Measurements from ENCODE around the gene STAB1. TPM values are rescaled to one million over a fixed set of nuclear protein-coding genes. Genes with fewer than 3 reads are reported as not detected.

Gene STAB1
- total RNA-seq, 1 donor from 2014 or later = 21.2 TPM

DNA sequence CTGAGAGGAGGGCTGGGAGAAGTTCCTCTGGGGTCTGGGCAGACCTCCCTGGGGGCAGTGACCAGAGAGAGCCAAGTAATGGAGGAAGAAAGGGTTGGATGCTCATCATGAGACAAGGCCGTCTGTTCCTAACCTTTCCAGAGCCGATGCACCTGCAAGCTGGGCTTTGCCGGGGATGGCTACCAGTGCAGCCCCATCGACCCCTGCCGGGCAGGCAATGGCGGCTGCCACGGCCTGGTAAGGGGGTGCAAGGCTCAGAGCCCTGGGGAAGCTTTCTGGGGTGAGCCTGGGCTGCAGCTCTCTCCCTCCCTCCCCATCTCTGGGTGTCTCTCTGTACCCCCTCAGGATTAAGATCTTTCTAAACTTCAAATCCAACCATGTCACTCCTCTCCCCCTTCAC, 16.4 kb downstream of the STAB1 start:
- ATAC-seq = no peak

DNA sequence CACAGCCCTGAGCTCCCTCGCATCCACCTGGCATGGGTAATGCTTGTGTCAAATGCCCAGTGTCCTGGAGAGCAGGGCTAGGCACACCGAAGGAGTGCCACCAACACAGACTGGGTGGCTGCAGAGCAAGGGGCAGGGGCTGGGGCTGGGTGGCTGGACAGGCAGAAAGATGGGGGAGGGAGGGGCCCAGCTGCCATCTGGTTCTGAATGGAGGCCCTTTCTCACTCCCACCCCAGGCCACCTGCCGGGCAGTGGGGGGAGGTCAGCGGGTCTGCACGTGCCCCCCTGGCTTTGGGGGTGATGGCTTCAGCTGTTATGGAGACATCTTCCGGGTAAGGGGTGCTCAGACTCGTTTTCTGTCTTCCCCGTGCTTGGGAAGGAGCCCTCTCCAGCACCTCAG, 17.0 kb downstream of the STAB1 start:
- ATAC-seq = no peak

DNA sequence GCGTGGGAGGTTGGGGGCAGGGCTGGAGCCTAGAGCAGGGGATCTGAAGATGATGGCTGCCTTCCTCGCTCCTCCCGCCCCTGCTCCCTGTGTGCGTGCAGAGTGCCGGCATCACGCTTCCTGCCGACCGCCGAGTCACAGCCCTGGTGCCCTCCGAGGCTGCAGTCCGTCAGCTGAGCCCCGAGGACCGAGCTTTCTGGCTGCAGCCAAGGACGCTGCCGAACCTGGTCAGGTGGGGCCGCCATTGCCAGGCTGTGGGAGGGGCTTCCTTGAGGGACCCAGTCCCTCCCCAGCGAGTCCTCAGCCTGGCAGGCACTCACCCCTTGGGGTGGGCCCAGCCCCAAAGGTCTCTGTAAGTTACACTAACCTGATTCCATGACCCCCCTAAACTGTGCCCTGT, 17.6 kb downstream of the STAB1 start:
- no peak for ATAC-seq

DNA sequence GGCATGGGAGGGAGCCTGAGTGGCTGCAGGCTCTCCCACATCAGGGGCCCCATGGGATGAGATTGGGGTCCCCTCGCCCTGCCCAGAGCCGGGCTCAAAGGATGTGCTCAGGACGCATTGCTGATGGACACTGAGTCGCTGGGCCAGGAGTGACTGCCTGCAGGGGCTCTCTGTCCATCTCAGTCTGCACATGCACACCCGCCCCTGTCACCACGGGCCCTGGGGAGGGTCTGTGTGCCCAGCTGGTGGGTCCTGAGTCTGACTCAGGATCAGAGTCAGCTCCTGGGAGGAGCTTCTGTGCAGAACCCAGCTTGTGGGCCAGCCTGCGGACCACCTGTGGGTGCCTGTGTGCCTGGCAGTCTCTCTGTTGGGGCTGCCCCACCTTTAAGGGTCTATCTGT, 18.1 kb downstream of the STAB1 start:
- no peak for ATAC-seq

DNA sequence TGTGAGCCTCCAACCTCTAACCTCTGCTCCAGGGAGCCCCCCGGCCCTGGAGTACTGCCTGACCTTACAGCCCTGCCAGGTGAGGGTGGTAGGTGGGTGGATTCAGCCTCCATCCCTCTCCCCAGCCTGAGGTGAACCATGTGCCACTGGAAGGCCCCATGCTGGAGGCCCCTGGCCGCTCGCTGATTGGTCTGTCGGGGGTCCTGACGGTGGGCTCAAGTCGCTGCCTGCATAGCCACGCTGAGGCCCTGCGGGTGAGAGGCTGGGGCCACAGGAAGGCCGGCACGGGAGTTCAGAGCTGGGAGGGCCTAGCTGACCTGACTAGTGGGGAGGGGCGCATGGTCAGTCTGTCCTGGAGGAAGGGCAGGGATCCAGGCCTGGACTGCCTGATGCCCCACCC, 19.4 kb downstream of the STAB1 start:
- ATAC-seq = no peak

DNA sequence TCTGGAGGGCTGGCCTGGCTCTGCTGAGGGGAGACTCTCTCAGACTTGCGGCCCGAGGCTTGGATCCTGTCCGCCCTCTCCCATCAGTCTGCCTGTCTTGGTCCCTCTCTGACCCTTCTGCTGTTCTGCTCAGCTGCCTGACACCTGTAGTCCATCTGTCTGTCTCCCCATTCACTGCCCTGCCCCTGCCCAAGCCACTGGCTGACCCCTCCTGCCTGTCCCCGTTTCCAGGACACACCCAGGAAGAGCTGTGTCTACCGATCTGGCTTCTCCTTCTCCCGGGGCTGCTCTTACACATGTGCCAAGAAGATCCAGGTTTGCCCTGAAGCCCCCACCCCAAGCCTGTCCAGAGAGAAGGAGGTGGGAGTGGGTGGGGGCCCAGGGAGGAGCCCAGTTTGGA, 20.1 kb downstream of the STAB1 start:
- ATAC-seq = no peak

DNA sequence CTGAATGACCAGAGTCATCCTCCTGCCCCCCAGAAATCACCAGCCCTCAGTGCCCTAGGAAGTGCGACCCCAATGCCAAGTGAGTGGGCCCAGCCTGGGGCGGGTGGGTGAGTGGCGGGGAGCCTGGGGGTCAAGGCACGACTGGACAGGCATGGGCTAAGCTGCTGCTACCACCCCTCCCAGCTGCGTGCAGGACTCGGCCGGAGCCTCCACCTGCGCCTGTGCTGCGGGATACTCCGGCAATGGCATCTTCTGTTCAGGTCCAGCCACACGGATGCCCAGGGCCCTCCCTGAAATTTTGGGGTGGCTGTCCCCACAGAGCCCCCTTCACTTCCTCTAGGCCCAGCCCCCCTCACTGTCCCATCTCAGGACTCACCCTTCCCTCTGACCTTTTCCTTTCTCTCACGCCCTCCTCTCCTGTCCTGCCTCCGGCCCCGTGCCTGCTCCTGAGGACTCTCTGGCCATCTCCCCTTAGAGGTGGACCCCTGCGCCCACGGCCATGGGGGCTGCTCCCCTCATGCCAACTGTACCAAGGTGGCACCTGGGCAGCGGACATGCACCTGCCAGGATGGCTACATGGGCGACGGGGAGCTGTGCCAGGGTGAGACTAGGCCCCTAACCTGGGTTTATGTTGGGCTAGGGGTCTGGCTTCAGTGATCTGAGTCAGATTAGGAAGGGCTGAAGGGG, 21.5 kb downstream of the STAB1 start:
- ATAC-seq = no peak

DNA sequence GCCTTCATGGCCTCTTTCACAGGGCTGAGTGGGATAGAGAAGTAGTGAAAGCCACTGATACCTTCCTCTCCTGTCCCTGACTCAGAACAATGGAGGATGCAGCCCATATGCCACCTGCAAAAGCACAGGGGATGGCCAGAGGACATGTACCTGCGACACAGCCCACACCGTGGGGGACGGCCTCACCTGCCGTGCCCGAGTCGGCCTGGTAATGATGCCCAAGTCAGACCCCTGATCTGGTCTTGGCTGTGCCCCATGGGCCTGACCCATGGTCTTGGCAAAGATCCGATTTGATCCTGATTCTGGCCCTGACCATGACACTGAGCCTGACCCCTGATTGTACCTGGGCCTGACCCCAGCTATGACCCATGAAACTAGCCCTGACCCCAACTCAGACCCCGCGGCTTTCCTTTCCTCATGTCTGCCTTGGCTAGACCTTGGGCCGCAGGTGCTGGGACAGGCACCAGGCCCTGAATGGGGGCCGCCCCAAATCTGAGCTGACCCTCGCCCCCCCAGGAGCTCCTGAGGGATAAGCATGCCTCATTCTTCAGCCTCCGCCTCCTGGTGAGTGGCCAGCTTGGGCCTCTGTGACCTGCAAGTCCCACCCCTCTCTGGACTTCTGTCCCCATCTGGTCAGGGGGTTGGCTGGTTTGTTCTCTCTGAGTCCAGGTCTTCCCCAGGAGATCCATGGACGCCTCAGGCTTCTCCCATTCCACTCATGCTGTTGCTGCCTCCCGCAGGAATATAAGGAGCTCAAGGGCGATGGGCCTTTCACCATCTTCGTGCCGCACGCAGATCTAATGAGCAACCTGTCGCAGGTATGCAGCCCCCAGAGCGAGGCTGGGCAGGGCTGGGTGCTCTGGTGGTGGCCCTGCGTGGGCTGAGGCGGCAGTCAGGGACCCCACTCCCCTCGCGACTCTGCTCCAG, 22.9 kb downstream of the STAB1 start:
- no peak for ATAC-seq

DNA sequence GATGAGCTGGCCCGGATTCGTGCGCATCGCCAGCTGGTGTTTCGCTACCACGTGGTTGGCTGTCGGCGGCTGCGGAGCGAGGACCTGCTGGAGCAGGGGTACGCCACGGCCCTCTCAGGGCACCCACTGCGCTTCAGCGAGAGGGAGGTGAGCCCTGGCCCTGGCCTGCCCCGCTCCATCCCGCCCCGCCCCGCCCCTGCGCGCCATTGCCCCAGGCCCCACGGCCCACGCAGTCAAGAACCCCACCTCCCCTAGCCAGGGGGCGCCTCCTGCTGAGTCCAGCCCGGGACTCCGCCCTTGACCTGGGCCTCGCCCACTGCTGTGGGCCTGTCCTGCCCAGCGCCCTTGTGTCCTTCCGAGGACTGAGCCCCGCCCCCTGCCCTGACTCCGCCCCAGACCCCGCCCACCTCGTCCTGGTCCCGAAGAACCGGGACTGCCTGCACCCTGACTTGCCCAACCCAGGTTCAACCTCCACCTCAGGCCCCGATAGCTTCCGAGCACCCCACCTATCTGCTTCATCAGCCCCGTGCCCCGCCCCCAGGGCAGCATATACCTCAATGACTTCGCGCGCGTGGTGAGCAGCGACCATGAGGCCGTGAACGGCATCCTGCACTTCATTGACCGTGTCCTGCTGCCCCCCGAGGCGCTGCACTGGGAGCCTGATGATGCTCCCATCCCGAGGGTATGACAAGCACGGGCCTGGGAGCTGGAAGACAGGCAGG, 23.7 kb downstream of the STAB1 start:
- peak; percentile 27 for ATAC-seq

DNA sequence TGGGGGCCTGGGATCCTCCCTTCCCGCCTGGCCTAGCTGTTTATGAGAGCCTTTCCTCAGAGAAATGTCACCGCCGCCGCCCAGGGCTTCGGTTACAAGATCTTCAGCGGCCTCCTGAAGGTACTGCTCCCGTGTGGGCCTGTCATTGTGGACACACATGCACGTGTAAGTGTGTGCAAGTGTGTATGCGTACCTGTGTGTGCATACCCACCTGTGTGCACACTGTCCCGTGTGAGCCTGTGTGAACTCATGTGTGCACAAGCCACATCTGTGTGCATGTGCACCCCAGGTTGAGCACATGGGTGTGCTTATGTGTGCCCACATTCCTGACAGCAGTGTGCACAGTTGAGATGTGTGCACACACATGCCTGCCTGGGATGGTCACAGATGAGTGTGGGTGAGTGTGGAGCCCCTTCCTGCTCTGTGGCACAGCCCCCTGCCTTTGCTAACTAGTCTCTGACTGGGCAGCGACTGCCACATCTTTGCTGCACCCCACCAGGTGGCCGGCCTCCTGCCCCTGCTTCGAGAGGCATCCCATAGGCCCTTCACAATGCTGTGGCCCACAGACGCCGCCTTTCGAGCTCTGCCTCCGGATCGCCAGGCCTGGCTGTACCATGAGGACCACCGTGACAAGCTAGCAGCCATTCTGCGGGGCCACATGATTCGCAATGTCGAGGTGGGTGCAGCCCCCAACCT, 24.5 kb downstream of the STAB1 start:
- ATAC-seq = no peak

DNA sequence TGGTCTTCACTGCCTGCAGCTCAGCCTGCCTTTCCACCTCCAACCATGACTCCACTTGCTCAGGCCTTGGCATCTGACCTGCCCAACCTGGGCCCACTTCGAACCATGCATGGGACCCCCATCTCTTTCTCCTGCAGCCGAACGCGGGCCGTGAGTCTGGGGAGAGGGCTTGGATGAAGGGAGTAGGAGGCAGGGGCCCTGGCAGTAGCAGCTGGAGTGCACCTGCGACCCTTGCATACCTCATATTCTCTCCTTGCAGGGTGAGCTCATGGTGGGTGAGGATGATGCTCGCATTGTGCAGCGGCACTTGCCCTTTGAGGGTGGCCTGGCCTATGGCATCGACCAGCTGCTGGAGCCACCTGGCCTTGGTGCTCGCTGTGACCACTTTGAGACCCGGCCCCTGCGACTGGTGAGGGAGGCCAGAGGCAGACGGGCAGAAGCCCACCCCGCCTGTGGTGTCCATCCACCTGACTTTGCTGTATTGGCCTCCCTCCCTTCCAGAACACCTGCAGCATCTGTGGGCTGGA, 25.1 kb downstream of the STAB1 start:
- ATAC-seq = no peak

DNA sequence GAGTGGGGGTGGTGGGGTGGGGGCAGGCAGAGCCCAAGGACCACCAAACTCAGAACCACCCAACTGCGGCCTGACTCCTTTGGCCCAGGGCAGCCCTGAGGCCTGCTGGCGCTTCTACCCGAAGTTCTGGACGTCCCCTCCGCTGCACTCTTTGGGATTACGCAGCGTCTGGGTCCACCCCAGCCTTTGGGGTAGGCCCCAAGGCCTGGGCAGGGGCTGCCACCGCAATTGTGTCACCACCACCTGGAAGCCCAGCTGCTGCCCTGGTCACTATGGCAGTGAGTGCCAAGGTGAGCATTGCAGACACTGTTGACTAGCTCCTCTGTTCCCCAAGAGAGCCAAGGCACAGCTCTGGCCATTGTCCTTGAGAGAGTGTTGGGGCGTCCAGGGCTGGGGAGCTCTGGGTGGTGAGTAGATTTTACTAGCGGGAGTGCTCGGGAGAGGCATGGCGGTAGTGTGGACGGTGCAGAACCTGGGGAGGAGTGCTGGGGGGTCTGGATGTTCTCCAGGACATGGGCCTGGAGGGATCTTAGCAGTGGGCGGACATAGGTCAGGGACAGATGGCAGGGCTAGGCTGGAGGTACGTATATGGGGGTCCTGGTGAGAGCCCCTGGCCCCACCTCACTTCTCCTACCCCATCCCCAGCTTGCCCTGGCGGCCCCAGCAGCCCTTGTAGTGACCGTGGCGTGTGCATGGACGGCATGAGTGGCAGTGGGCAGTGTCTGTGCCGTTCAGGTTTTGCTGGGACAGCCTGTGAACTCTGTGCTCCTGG, 25.8 kb downstream of the STAB1 start:
- ATAC-seq = no peak

DNA sequence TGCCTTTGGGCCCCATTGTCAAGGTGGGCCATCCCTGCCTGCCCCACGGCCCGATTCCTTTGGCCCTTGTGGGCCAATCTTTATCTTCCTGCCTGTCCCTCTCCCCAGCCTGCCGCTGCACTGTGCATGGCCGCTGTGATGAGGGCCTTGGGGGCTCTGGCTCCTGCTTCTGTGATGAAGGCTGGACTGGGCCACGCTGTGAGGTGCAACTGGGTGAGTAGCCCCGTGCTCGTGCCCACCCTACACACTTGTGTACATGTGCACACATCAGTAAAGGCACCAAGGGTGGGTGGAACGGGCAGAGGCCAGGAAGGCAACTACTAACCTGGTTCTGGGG, 26.3 kb downstream of the STAB1 start:
- ATAC-seq = no peak

DNA sequence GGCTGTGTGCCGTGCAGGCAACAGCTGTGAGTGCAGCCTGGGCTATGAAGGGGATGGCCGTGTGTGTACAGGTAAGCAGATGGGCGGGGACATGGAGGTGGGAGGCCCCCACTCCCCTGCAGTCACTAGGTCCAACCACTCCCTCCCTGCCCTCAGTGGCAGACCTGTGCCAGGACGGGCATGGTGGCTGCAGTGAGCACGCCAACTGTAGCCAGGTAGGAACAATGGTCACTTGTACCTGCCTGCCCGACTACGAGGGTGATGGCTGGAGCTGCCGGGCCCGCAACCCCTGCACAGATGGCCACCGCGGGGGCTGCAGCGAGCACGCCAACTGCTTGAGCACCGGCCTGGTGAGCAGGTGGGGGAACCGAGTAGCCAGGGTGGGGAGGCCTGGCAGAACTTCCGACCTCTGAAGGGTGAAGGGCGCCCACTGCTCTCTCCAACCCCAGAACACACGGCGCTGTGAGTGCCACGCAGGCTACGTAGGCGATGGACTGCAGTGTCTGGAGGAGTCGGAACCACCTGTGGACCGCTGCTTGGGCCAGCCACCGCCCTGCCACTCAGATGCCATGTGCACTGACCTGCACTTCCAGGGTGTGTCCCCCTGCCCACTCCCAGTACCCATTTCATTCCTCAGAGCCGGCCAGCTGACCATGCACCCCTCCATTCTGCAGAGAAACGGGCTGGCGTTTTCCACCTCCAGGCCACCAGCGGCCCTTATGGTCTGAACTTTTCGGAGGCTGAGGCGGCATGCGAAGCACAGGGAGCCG, 26.9 kb downstream of the STAB1 start:
- no peak for ATAC-seq

DNA sequence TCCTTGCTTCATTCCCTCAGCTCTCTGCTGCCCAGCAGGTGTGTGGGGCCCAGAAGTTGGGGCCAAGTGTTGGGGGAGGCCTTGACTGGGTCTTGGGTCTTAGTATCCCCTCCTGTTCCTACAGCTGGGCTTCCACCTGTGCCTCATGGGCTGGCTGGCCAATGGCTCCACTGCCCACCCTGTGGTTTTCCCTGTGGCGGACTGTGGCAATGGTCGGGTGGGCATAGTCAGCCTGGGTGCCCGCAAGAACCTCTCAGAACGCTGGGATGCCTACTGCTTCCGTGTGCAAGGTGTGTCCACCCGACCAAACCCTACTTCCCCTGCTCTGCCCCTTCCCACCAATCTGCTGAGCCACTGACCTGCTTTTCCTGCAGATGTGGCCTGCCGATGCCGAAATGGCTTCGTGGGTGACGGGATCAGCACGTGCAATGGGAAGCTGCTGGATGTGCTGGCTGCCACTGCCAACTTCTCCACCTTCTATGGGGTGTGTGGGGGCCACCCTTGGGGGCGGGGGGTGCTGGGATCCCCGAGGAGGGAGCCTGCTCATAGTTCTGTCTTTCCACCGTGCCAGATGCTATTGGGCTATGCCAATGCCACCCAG, 27.6 kb downstream of the STAB1 start:
- no peak for ATAC-seq

DNA sequence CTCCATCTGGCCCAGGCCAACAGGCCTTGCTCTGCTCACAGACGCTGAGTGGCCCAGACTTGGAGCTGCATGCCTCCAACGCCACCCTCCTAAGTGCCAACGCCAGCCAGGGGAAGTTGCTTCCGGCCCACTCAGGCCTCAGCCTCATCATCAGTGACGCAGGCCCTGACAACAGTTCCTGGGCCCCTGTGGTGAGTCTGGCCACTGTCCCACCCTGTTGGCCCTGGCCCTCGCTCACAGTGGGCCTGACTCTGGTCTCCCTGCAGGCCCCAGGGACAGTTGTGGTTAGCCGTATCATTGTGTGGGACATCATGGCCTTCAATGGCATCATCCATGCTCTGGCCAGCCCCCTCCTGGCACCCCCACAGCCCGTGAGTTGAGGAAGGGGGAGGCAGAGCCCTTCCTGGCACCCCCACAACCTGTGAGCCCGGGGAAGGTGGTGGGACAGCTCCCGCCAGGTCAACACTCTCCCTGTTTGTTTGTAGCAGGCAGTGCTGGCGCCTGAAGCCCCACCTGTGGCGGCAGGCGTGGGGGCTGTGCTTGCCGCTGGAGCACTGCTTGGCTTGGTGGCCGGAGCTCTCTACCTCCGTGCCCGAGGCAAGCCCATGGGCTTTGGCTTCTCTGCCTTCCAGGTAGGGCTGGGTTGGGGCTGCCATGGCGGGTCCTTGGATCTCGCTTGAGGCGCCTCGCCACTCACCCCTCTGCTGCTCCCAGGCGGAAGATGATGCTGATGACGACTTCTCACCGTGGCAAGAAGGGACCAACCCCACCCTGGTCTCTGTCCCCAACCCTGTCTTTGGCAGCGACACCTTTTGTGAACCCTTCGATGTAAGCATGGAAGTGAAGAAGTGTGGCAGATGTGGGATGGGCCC, 28.5 kb downstream of the STAB1 start:
- no peak for ATAC-seq

DNA sequence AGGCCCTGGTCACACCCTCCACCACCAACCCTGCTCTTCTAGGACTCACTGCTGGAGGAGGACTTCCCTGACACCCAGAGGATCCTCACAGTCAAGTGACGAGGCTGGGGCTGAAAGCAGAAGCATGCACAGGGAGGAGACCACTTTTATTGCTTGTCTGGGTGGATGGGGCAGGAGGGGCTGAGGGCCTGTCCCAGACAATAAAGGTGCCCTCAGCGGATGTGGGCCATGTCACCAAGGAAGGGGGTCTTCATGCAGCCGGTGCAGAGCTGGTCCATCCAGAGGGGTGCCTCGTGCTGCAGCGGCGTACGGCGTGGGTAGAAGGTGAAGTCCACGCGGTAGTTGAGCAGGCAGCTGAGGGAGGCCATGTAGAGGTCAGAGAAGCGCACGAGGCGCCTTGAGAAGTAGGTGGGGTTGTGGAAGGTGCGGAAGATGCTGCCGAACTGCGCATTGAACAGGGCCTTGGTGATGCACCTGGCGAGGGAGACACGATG, 29.2 kb downstream of the STAB1 start:
- no peak for ATAC-seq

DNA sequence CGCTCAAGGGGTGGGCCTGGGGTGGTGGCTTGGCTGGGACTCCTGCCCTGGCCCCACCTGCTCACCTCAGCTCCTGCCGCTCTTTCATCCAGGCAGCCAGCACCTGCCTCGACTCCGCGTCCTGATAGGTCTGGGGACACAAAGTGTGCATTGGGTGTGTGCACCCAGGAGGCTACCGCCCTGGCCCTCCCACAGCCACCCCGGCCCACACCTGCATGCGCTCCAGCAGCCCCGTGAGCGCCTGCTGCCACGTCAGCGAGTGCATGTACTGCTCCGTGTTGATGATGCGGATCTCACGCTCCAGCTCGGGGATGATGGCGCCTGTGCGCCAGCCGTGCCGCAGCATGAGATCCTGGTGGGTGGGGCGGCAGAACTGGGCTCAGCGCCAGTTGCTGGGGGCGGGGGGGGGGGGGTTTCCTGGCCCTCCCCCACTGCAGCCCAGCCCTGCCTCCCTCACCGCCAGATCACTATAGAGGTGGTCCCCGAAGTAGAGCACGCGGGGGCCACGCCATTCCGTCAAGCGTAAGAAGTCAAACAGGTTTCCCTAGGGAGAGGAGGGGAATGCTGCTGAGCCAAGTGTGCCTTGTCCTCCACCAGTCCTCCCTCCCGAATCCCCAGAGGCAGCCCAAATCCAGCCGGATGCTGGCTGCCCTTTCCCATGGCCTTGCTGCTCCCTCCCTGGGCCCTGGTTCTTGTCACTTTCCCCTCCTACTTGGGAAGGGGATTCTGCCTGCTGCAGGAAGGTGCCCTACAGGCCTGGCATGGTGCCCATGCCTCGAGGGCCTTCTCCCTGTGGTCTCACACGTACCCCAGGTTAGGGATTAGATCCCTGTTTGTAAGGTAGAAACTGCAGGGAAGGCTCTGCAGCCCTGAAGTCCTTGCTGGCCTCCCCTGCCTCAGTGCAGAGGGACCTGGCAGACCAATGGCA, 29.9 kb downstream of the STAB1 start:
- ATAC-seq = peak; percentile 65
